DMS153 (cell line): ENCODE measurements around the gene PYGL.
"Not testable (repeated sequence)": the region's sequence is repeated elsewhere in the genome, so short reads cannot be mapped to it uniquely, and the experiment has no call there.

ENCODE experiments used
- DNase-seq: peaks from one replicate; lab custom pipeline; 2025; lab: John Stamatoyannopoulos, UW

The PYGL gene

GRCh38 chr14:50943943-50944646 lies at the start of gene PYGL:
TSS of gene PYGL (minus strand) at chr14:50944483. CDS start at chr14:50944403, 80 bp downstream.
- no peak for DNase-seq

GRCh38 chr14:50985859-50986331 lies 41.6 kb upstream of the PYGL start:
- no peak for DNase-seq

GRCh38 chr14:50985124-50985858 lies 41.0 kb upstream of the PYGL start:
- DNase-seq = no peak

GRCh38 chr14:50984036-50984710 lies 39.9 kb upstream of the PYGL start:
- DNase-seq = no peak

- no peak for DNase-seq
These were observed 35.9 kb upstream of the PYGL start for GRCh38 chr14:50979941-50980850.

GRCh38 chr14:50978888-50979287 lies 34.6 kb upstream of the PYGL start:
- DNase-seq = no peak

GRCh38 chr14:50978529-50978871 lies 34.2 kb upstream of the PYGL start:
- no peak for DNase-seq

- DNase-seq = no peak
These were observed 33.7 kb upstream of the PYGL start for GRCh38 chr14:50977863-50978528.

GRCh38 chr14:50974118-50974517 lies 29.8 kb upstream of the PYGL start:
- DNase-seq = no peak

GRCh38 chr14:50972734-50973133 lies 28.5 kb upstream of the PYGL start:
- no peak for DNase-seq

- DNase-seq = no peak
These were observed 26.9 kb upstream of the PYGL start for GRCh38 chr14:50970886-50971781.

GRCh38 chr14:50967790-50968189 lies 23.5 kb upstream of the PYGL start:
- DNase-seq = no peak

GRCh38 chr14:50967103-50967502 lies 22.8 kb upstream of the PYGL start:
- DNase-seq = no peak

- no peak for DNase-seq
These were observed 20.6 kb upstream of the PYGL start for GRCh38 chr14:50964683-50965390.

- no peak for DNase-seq
These were observed 19.6 kb upstream of the PYGL start for GRCh38 chr14:50963919-50964318.

- no peak for DNase-seq
These were observed 17.4 kb upstream of the PYGL start for GRCh38 chr14:50961605-50962221.

- no peak for DNase-seq
These were observed 13.0 kb upstream of the PYGL start for GRCh38 chr14:50957296-50957695.

GRCh38 chr14:50956421-50956820 lies 12.1 kb upstream of the PYGL start:
- DNase-seq = not testable (repeated sequence)

- peak; percentile 45 for DNase-seq
These were observed 11.2 kb upstream of the PYGL start for GRCh38 chr14:50955373-50956043.
